ENCODE measurements around the gene NKD2. TPM values are rescaled to one million over a fixed set of nuclear protein-coding genes. Genes with fewer than 3 reads are reported as not detected.

Gene NKD2
- total RNA-seq, 1 experiment from 2014 or later = 12.8 TPM

GRCh38 chr5:1029945-1030625 is 21.5 kb downstream of the NKD2 start:
- ChIA-PET CTCF (no interaction called here), POLR2A (no interaction called here)
- no peak for DNase-seq (ENCODE audit: low spot score)
- Mint-ChIP-seq H3K36me3 (peaks cover 4% of the 10 kb centered on the region; the same call in 1 of the 2 replicates), H3K27ac (no peak overlapping the region), H3K27me3 (ENCODE audit: low read depth) (no peaks in the 10 kb centered on the region), H3K4me3 (no peak overlapping the region), H3K4me1 (no peaks in the 10 kb centered on the region), H3K9me3 (peaks cover 5% of the 10 kb centered on the region; the same call in 1 of the 2 replicates)
- ATAC-seq = no peak
- TF ChIP-seq MYBL2 (CRISPR knock-in tag; IDR thresholded peaks at IDR 0.05) (no peak), CREB1 (CRISPR knock-in tag; IDR thresholded peaks at IDR 0.05) (no peak), E2F4 (CRISPR knock-in tag; IDR thresholded peaks at IDR 0.05; ENCODE audit: borderline replicate concordance, low read depth) (no peak), FOXP1 (CRISPR knock-in tag; IDR thresholded peaks at IDR 0.05; ENCODE audit: borderline replicate concordance) (no peak), GABPB1 (CRISPR knock-in tag; IDR thresholded peaks at IDR 0.05) (no peak), AR (CRISPR knock-in tag; IDR thresholded peaks at IDR 0.05) (no peak), NR1H2 (CRISPR knock-in tag; IDR thresholded peaks at IDR 0.05) (no peak), RORB (CRISPR knock-in tag; IDR thresholded peaks at IDR 0.05) (no peak), ZNF671 (CRISPR knock-in tag; IDR thresholded peaks at IDR 0.05) (no peak), TEAD1 (CRISPR knock-in tag; IDR thresholded peaks at IDR 0.05) (no peak), PRDM15 (CRISPR knock-in tag; IDR thresholded peaks at IDR 0.05) (no peak), NFATC4 (CRISPR knock-in tag; IDR thresholded peaks at IDR 0.05) (no peak), SMAD3 (CRISPR knock-in tag; IDR thresholded peaks at IDR 0.05; ENCODE audit: borderline replicate concordance) (no peak), ARID4B (CRISPR knock-in tag; IDR thresholded peaks at IDR 0.05; ENCODE audit: borderline replicate concordance) (no peak), MXD4 (CRISPR knock-in tag; IDR thresholded peaks at IDR 0.05; ENCODE audit: borderline replicate concordance) (no peak), MLX (CRISPR knock-in tag; IDR thresholded peaks at IDR 0.05) (no peak), PRRX2 (CRISPR knock-in tag; IDR thresholded peaks at IDR 0.05) (no peak)

Data from WTC11 (cell line).